CD14-positive monocyte (primary cell): Measurements from ENCODE around the gene CNNM2. TPM values are rescaled to one million over a fixed set of nuclear protein-coding genes. Genes with fewer than 3 reads are reported as not detected.
A peak's percentile ranks its signal among the peaks of the same experiment; 100 is the strongest.

Source experiments
- DNase-seq, 3 donors: peaks; one replicate each; pipeline ENCODE4 v3.0.0-alpha.2; 2011 to 2022
- H2AFZ ChIP-seq: 2 replicates; pipeline ENCODE4 v1.6.0; 2012; ENCODE audit warnings: mild to moderate bottlenecking, low read depth, low read length, inconsistent platforms; ENCODE audit not compliant: insufficient read depth, poor library complexity, severe bottlenecking
- H3K27ac ChIP-seq, 2 donors: 1 replicate in 1 of 2; 2 replicates in 1 of 2; pipeline ENCODE4 v1.5.1; 2012 to 2013; ENCODE audit warnings: low read length in 2 of 2, control low read depth in 1 of 2, inconsistent platforms in 1 of 2, low read depth in 1 of 2, mild to moderate bottlenecking in 1 of 2
- H3K27me3 ChIP-seq, 2 donors: one replicate each; pipeline versions ENCODE4 v1.6.0 to v1.6.1; 2011 to 2013; ENCODE audit warnings: low read length in 2 of 2; ENCODE audit not compliant: control insufficient read depth in 2 of 2, insufficient read depth in 2 of 2
- H3K36me3 ChIP-seq, 2 donors: replicated peaks in 1 of 2; 1 replicate in 1 of 2; 2 replicates in 1 of 2; pipeline versions ENCODE4 v1.5.1 to v1.6.1; 2012 to 2013; ENCODE audit warnings: low read length in 2 of 2, control low read depth in 1 of 2, inconsistent platforms in 1 of 2, mild to moderate bottlenecking in 1 of 2; ENCODE audit not compliant: insufficient read depth in 2 of 2, control insufficient read depth in 1 of 2
- H3K4me1 ChIP-seq, 2 donors: 1 replicate in 1 of 2; 2 replicates in 1 of 2; pipeline versions ENCODE4 v1.5.1 to v1.6.1; 2012 to 2013; ENCODE audit warnings: low read length in 2 of 2, control low read depth in 1 of 2, inconsistent platforms in 1 of 2, mild to moderate bottlenecking in 1 of 2, moderate library complexity in 1 of 2; ENCODE audit not compliant: insufficient read depth in 2 of 2, control insufficient read depth in 1 of 2
- H3K4me2 ChIP-seq: replicated peaks from 2 replicates; pipeline ENCODE3; 2012; ENCODE audit warnings: low read length, moderate library complexity, mild to moderate bottlenecking; ENCODE audit not compliant: poor library complexity, severe bottlenecking; ENCODE audit errors: extremely low read depth
- H3K4me3 ChIP-seq, 3 experiments: fragments of 200-600 bp in 1 of 3; sonication (generic) in 1 of 3; replicated peaks in 1 of 3; 1 replicate in 2 of 3; 2 replicates in 1 of 3; pipeline ENCODE4 v1.5.1; 2011 to 2013; ENCODE audit warnings: low read length in 3 of 3, mild to moderate bottlenecking in 3 of 3, control low read depth in 2 of 3, low read depth in 2 of 3, inconsistent platforms in 1 of 3, moderate library complexity in 1 of 3
- H3K79me2 ChIP-seq: 2 replicates; pipeline ENCODE4 v1.6.0; 2012; ENCODE audit warnings: mild to moderate bottlenecking, control low read depth, inconsistent platforms, low read length, moderate library complexity; ENCODE audit not compliant: insufficient read depth
- H3K9ac ChIP-seq: 2 replicates; pipeline ENCODE4 v1.6.0; 2017; ENCODE audit warnings: low read length, mild to moderate bottlenecking; ENCODE audit not compliant: insufficient read depth, poor library complexity, severe bottlenecking
- H3K9me3 ChIP-seq, 2 donors: replicated peaks in 1 of 2; 1 replicate in 1 of 2; 2 replicates in 1 of 2; pipeline versions ENCODE4 v1.5.1 to v1.6.1; 2012 to 2013; ENCODE audit warnings: low read length in 2 of 2, control low read depth in 1 of 2; ENCODE audit not compliant: control insufficient read depth in 1 of 2, insufficient read depth in 1 of 2
- H4K20me1 ChIP-seq: 2 replicates; pipeline ENCODE4 v1.6.0; 2012; ENCODE audit warnings: mild to moderate bottlenecking, low read length, control low read depth, moderate library complexity; ENCODE audit not compliant: insufficient read depth
- H3K27ac Mint-ChIP-seq, 7 donors: one replicate each; pipeline ENCODE4 v1.8.0; 2020; ENCODE audit warnings: mild to moderate bottlenecking in 7 of 7, mixed read lengths in 7 of 7, moderate library complexity in 6 of 7, inconsistent platforms in 2 of 7
- H3K27me3 Mint-ChIP-seq, 3 donors: one replicate each; pipeline ENCODE4 v1.8.0; 2021 to 2022; ENCODE audit warnings: low read depth in 3 of 3, mild to moderate bottlenecking in 3 of 3, mixed read lengths in 3 of 3, moderate library complexity in 3 of 3, inconsistent platforms in 1 of 3
- H3K36me3 Mint-ChIP-seq, 2 donors: one replicate each; pipeline ENCODE4 v1.8.0; 2020; ENCODE audit warnings: mixed read lengths in 2 of 2, inconsistent platforms in 1 of 2, mild to moderate bottlenecking in 1 of 2
- H3K4me1 Mint-ChIP-seq: one replicate; pipeline ENCODE4 v1.8.0; 2020; ENCODE audit warnings: mild to moderate bottlenecking, mixed read lengths
- H3K4me3 Mint-ChIP-seq, 2 donors: one replicate each; pipeline ENCODE4 v1.8.0; 2020; ENCODE audit warnings: mild to moderate bottlenecking in 2 of 2, mixed read lengths in 2 of 2, moderate library complexity in 1 of 2
- H3K9me3 Mint-ChIP-seq, 7 donors: one replicate each; pipeline ENCODE4 v1.8.0; 2020 to 2022; ENCODE audit warnings: mixed read lengths in 7 of 7, mild to moderate bottlenecking in 6 of 7, moderate library complexity in 6 of 7, inconsistent platforms in 2 of 7
- WGBS: methylation state at CpG from one replicate; pipeline ENCODE4 v1.1.5; 2013; ENCODE audit warnings: missing lambda C conversion rate; ENCODE audit not compliant: insufficient coverage; 5-methylcytosine and 5-hydroxymethylcytosine counted together
- intact Hi-C, 2 donors: fragments of 100-400 bp; cut with micrococcal nuclease; formaldehyde crosslinking; loops; one replicate each; pipeline versions ENCODE4 v1.15.0 to v1.15.1; 2023
- polyA plus RNA-seq, 3 donors: library from polyadenylated mRNA; depleted of rRNA in 1 of 3; unstranded in 2 of 3; stranded (reverse) in 1 of 3; fragments of 300-500 nt in 2 of 3; fragments of >200 nt in 1 of 3; fragmentation: Illumina TruSeq in 2 of 3; gene quantifications; 1 replicate in 2 of 3; 2 replicates in 1 of 3; pipeline ENCODE4 v1.2.3, GENCODE V29; 2012 to 2021
- TF ChIP-seq, protein P1 (sequence below): fragments of 200-600 bp; IDR thresholded peaks from one replicate; pipeline ENCODE4 v1.8.0; 2022; ENCODE audit warnings: antibody characterized with exemption, mild to moderate bottlenecking

CNNM2 gene
- polyA plus RNA-seq, 3 donors: 1.6 to 3.8 (median 2.2) TPM

DNA sequence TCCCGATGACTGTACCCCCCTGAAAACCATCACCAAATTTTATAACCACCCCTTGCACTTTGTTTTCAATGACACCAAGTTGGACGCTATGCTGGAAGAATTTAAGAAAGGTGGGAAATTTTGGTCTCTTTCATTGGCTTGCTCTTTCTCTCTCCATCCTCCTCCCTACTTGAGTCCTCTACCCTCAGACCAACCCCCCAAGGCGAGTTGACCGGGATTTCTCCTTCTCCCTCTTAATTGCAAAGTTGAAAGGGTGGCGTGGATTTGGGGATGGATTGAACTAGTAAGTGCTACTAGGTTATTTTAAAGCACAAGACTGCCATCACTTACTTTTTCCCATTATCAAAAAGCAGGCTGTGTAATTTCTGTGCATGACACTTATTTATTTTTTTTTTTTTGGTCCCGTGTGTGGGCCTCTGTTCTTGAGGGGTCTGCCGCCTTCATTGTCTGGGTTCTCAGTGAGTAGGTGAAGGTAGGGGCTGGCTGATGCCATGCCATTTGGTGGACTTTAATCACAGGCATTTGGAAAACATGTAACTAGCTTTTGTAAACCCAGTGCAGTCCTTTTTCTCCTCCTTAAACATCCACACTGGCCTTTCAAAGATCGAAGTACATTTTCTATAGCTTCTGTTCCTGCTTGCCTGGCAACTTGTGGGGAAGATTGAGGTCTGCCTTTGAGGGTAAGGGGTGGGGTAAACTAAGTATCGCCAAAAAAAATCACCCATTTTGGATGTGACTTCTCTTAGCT is 2.1 kb downstream of the CNNM2 start:
- H3K9ac ChIP-seq: no peak overlapping the region
- TF ChIP-seq, protein P1, sequence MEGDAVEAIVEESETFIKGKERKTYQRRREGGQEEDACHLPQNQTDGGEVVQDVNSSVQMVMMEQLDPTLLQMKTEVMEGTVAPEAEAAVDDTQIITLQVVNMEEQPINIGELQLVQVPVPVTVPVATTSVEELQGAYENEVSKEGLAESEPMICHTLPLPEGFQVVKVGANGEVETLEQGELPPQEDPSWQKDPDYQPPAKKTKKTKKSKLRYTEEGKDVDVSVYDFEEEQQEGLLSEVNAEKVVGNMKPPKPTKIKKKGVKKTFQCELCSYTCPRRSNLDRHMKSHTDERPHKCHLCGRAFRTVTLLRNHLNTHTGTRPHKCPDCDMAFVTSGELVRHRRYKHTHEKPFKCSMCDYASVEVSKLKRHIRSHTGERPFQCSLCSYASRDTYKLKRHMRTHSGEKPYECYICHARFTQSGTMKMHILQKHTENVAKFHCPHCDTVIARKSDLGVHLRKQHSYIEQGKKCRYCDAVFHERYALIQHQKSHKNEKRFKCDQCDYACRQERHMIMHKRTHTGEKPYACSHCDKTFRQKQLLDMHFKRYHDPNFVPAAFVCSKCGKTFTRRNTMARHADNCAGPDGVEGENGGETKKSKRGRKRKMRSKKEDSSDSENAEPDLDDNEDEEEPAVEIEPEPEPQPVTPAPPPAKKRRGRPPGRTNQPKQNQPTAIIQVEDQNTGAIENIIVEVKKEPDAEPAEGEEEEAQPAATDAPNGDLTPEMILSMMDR: no peak
- Mint-ChIP-seq H3K4me1 (peaks cover 35% of the 10 kb centered on the region), H3K9me3 (peaks cover 0 to 2% (median 0%) of the 10 kb centered on the region in 7 donors), H3K27ac (no peak overlapping the region), H3K27me3 (peaks cover 11 to 29% (median 18%) of the 10 kb centered on the region in 3 donors), H3K4me3 (peak overlapping the region; percentile 90 to 93), H3K36me3 (peaks cover 0 to 10% of the 10 kb centered on the region in 2 donors)
- H3K79me2 ChIP-seq: peaks cover 9% of the 10 kb centered on the region
- H3K4me1 ChIP-seq: peaks cover 21 to 36% of the 10 kb centered on the region in 2 donors
- H2AFZ ChIP-seq: no peak overlapping the region
- DNase-seq: no peak
- peak overlapping the region in 1 of 3 experiments; percentile 92 for H3K4me3 ChIP-seq
- WGBS: no CpG with 5 or more reads among the region's 9 CpGs
- no peaks in the 10 kb centered on the region for H3K36me3 ChIP-seq
- intact Hi-C loops: loop anchor here (2.0 to 10.0 kb wide), 7 partner anchors 155 to 565 kb away; partner anchors contain the start of genes WBP1L (in 2 of the 2) and RPEL1 (in 1 of the 2)
- peak overlapping the region; percentile 82 for H3K4me2 ChIP-seq
- H4K20me1 ChIP-seq: no peaks in the 10 kb centered on the region
- peaks cover 3 to 15% of the 10 kb centered on the region in 2 donors for H3K27me3 ChIP-seq
- no peak overlapping the region for H3K27ac ChIP-seq
- H3K9me3 ChIP-seq: no peaks in the 10 kb centered on the region

DNA sequence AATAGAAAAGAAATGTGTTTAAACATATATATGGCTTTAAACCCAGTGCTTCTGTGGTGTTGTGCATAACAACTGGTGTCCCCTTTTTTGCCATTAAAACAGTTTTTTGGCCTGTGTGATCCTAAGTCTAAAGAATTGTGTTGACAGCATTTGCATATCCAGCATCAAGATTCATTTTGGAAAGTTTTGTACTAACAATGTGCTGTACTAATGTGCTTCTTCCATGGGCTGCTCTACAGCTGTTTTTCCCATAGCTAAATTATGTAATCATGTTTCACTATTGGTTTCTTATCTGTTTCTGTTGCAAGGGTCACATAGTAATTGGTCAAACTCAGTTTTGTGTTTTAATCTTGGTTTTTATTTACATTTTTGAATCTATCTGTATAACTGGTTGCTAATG is 5.5 kb downstream of the CNNM2 start:
- Histone ChIP-seq H3K27ac (no peak overlapping the region), H3K4me3 (no peak overlapping the region), H3K79me2 (peaks cover 9% of the 10 kb centered on the region), H3K27me3 (peaks cover 0 to 6% of the 10 kb centered on the region in 2 donors), H3K4me1 (peaks cover 22 to 33% of the 10 kb centered on the region in 2 donors), H3K4me2 (no peak overlapping the region), H3K9ac (no peak overlapping the region), H2AFZ (no peak overlapping the region), H3K9me3 (no peaks in the 10 kb centered on the region), H3K36me3 (no peaks in the 10 kb centered on the region), H4K20me1 (no peaks in the 10 kb centered on the region)
- peaks cover 36% of the 10 kb centered on the region for H3K4me1 Mint-ChIP-seq
- TF ChIP-seq, protein P1: no peak
- intact Hi-C loops: no loop called here
- peaks cover 0 to 4% (median 0%) of the 10 kb centered on the region in 7 donors for H3K9me3 Mint-ChIP-seq
- H3K4me3 Mint-ChIP-seq: no peak overlapping the region
- H3K27me3 Mint-ChIP-seq: peaks cover 6 to 13% (median 12%) of the 10 kb centered on the region in 3 donors
- no peak overlapping the region for H3K27ac Mint-ChIP-seq
- peaks cover 0 to 10% of the 10 kb centered on the region in 2 donors for H3K36me3 Mint-ChIP-seq
- DNase-seq: no peak
